Ecto neural progenitor cell (in vitro differentiated cells): ENCODE data around the gene PRR19.

ENCODE experiments used
- DNase-seq: peaks from one replicate; pipeline ENCODE4 v3.0.0-alpha.2; 2018; ENCODE audit warnings: low spot score

PRR19 gene

DNA sequence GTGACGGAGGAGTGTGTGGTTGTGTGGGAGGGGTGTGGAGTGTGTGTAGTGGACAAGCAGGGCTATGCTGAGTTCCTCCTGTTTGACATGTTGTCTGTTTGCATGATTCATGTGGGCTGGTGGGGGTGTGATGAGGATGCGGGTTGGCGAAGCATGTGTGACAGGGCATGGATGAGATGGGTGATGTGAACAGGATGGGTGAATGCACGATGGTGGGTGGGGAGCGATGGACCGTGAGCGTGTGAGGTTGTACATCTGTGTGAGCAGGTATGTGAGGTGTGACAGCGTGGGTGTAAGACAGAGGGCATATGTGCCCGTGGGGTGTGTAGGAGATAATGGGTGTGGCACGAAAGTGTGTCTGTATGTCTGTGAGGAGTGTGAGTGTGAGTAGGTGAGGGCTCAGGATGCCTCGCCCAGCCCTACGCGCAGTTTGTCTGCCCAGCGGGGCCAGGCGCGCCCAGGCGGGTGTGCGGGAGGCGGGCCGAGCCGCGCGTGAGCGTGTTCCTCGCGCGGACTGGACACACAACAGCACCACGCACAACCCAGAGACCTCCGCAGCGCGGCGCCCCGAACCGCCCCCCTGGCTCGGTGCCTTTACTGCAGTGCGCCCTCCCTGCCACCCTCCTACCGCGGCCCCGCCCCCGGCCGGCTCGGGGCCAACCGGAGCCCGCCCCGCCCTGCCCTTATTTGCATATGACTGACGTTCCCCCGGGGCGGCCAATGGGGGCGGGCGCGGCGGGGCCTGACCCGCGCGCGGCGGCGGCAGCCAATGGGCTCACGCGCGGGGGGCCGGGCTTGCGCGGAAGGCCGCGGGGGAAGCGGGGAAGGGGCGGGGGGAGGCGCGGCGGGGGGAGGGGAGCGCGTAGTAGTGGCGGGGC lies 18.5 kb upstream of the PRR19 start:
- peak; percentile 97 for DNase-seq

DNA sequence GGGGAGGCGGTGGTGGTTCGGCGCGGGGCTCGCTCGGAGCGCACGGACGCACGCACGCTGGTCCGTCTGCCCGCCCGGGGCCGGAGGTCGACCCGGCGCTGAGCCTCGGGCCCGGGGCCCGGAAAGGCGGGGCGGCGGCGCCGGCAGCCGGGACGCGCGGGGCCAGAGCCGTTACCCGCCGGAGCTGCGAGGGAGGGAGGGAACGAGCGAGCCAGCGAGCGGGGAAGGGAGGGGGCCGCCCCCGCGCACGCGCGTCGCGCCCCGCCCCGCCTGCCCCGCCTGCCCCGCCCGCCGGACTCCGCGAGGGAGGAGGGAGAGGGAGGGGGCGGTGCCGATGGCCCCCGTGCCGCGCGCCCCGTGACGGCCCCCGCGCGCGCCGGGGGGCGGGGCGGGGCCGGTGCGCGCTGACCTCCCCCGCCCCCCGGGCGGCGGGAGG lies 17.8 kb upstream of the PRR19 start:
- DNase-seq: no peak

DNA sequence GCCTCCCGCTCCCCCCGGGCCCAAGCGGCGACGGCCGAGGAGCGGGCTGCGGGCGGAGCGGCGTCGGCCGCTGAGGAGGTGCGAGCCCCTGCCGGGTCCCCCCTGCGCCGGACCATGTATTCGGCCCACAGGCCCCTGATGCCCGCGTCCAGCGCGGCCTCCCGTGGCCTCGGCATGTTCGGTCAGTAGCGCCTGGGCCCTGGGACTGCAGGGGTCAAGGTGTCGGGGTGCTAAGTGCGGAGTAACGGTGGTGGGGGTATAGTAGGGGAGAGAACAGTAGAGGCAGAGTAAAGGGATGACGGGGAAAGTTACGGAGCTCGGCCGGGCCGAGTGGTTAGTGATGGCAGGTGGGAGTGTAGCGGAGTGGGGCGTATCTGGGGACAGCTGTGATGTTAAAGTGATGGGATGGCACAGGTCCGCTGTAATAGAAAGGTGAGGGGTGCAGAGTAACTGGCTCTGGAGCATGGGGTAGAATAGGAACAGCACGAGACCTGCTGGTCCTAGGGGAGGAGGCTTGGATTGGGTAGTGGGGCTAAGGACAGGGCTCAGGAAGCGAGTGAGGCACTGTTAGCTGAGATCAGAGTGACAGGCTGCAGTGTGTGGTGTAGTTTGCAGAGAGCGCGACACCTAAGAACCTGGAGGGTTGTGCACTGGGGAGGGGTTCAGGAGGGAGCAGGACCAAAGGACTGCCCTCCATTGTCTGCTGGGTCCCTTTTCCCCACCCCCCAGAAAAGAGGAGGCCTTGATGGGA lies 17.2 kb upstream of the PRR19 start:
- DNase-seq: peak; percentile 69

DNA sequence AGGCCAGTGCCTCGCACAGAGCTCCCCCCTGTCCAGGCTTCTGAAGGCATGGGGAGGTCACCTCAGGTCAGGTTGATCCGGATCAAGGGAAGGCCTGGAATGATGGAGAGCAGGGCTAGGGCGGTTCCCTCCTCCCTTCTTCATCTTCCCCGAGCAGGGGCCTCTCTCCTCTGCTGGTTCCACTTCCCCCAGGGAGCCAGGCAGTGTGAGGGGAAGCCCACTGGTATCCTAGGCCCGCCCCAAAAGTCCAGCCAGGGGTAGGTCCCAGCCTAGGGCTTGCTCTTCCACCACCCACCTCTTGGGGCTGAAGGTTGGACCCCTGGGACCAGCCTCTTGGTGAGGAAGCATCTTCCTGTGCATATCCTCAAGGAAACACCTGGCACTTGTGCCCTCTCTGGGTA lies 16.4 kb upstream of the PRR19 start:
- DNase-seq: no peak

DNA sequence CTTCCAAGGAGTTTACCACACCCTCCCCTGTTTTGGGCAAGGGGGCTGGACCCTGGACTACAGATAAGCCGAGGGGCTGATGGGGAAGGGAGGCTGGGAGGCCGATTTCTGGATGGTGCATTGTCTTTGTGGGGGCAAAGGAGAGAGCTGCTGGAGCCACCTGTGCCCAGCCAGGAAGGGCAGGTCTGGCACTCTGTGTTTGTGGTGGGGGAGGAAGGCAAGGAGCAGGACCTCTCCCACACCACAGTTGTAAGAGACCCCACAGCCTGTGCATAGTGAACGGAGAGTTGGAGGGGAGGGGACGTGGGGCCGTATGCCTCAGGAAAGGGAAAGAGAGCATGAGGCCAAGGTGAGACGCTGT lies 16.0 kb upstream of the PRR19 start:
- DNase-seq: no peak

DNA sequence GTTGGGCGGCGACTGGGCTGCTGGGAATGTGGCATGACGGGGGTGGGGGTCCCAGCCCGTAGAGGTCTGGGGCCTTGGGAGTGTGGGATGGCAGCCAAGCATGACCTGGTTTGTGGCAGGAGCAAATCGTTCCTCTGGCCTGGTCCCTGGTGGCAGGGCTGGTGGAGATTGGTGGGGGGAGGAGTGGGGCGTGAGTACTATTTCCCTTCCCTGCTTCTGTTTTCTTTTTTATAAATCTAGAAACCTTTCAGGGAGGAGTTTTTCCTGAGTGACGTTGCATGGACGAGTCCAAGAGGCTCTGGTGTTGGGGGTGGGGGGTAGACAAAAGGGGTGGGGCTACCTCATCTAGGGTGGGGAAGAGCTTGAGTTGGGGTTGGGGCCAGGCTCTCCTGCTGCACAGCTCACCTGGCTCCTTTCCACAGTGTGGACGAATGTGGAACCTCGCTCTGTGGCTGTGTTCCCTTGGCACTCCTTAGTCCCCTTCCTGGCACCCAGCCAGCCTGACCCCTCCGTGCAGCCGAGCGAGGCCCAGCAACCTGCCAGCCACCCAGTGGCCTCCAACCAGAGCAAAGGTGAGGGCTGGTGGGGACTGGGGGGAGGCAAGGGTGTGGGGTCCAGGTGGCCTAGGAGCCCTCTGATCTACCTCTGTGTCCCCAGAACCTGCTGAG lies 15.4 kb upstream of the PRR19 start:
- no peak for DNase-seq

DNA sequence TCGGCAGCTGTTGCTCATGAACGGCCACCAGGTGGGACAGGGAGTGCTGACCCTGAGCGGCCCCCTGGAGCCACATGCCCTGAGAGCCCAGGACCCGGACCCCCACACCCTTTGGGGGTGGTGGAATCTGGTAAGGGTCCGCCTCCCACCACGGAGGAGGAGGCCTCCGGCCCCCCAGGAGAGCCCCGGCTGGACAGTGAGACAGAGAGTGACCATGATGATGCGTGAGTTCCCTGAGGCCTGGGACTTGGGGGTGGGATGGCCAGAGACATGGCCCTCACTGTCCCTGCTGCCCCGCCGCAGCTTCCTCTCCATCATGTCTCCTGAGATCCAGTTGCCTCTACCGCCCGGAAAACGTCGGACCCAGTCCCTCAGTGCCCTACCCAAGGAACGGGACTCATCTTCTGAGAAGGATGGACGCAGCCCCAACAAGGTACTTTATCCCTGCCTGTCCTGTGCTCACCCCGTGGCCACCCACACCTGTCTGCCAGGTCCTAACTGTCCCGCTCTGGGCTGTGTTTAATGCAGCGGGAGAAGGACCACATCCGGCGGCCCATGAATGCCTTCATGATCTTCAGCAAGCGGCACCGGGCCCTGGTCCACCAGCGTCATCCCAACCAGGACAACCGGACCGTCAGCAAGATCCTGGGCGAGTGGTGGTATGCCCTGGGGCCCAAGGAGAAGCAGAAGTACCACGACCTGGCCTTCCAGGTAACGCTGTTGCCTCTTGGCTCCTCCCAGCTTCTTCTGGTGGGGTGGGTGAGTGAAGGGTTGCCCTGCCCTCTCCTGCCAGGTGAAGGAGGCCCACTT lies 14.7 kb upstream of the PRR19 start:
- no peak for DNase-seq

DNA sequence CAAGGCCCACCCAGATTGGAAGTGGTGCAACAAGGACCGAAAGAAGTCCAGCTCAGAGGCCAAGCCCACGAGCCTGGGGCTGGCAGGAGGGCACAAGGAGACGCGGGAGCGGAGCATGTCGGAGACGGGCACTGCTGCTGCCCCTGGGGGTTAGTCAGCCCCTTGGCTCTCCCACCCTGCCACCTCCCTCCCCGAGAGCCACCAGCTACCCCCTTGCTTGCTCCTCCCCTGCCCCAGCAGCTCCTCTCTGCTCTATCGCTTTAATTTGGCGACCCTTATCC lies 14.2 kb upstream of the PRR19 start:
- DNase-seq: no peak

DNA sequence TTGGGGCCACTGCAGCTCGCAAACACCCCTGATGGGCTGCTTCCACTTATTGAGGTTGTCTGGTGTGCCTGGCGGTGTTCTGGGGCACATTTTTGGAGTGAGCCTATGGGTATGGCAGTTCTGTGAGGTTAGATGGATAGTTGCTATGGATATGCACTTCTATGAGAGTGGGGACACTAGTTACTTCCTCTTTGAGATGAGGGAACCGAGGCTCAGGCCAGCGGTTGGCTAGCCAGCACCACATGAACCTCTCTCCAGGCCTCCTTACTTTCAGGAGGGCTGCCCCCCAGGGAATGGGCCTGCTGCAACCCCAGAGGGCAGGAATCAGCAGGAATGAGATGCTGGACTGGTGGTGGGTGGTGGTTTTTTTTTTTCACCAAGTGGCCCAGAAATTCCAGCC lies 13.5 kb upstream of the PRR19 start:
- DNase-seq: no peak

DNA sequence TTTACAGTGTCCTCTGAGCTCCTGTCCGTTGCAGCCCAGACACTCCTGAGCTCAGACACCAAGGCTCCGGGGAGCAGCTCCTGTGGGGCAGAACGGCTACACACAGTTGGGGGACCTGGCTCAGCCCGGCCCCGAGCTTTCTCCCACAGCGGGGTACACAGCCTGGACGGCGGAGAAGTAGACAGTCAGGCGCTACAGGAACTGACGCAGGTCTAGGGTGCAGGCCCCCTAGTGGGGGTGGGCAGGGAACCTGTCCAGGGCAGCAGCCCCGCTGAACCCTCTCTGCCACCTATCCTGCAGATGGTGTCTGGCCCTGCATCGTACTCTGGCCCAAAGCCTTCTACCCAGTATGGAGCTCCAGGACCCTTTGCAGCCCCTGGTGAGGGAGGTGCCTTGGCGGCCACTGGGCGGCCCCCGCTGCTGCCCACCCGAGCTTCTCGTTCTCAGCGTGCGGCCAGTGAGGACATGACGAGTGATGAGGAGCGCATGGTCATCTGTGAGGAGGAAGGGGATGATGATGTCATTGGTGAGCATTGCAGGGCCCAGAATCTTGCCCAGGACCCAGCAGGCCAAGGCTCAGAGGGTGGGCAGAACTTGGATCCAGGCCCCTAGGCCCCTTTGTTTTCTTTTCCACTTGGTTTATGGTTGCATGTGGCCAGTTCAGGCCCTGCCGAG lies 12.9 kb upstream of the PRR19 start:
- DNase-seq: no peak

DNA sequence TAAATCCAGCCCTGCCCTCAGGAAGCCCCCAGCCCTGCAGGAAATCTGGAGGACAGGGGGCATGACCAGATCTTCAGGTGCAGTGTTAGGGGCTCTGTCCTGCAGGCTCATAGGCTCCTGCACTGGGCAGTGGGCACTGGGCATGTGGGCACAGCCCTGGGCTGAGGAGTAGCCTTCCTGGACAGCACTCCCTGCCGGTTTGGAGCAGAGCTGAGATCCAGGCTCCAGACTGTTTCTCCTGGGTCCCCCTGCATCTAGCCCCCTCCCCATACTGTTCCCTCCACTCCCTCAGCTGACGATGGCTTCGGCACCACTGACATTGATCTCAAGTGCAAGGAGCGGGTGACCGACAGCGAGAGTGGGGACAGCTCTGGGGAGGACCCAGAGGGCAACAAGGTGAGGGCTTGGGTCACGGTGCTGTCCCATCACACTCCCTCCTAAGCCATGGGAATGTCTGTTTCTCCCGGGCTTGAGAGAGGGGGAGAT lies 12.3 kb upstream of the PRR19 start:
- DNase-seq: no peak

DNA sequence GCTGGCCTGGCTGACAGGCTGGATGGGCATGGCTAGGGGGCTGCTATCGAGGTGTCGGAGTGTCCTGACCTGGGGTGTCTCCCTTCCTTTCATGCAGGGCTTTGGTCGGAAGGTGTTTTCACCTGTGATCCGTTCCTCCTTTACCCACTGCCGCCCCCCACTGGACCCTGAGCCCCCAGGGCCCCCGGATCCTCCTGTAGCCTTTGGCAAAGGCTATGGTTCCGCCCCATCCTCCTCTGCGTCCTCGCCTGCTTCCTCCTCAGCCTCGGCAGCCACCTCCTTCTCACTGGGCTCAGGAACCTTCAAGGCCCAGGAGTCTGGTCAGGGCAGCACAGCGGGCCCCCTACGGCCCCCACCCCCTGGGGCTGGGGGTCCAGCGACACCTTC lies 11.8 kb upstream of the PRR19 start:
- DNase-seq: no peak

DNA sequence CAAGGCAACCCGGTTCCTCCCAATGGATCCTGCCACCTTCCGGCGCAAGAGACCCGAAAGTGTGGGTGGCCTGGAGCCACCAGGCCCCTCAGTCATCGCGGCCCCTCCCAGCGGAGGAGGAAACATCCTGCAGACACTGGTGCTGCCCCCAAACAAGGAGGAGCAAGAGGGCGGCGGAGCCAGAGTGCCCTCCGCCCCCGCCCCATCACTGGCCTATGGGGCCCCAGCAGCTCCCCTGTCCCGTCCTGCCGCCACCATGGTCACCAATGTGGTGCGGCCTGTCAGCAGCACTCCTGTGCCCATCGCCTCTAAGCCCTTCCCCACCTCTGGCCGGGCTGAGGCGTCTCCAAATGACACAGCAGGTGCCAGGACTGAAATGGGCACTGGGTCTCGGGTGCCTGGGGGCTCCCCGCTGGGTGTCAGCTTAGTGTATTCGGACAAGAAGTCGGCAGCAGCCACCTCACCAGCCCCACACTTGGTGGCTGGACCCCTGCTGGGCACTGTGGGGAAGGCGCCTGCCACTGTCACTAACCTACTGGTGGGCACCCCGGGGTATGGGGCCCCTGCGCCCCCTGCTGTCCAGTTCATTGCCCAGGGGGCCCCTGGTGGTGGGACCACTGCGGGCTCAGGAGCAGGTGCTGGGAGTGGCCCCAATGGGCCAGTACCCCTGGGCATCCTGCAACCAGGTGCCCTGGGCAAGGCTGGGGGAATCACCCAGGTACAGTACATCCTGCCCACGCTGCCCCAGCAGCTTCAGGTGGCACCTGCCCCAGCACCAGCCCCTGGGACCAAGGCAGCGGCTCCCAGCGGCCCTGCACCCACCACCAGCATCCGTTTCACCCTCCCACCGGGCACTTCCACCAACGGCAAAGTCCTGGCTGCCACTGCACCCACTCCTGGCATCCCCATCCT lies 11.2 kb upstream of the PRR19 start:
- no peak for DNase-seq

DNA sequence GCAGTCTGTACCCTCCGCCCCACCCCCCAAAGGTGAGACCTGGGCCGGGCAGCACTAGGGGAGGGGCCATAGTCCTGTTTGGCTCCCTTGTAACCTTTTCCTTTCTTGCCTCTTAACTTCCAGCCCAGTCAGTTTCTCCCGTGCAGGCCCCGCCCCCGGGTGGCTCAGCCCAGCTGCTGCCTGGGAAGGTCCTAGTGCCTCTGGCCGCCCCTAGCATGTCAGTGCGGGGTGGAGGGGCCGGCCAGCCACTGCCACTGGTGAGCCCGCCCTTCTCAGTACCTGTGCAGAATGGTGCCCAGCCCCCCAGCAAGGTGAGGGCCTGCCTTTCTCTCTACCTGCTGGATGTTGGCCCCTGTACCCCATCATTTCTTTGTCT lies 10.5 kb upstream of the PRR19 start:
- no peak for DNase-seq

DNA sequence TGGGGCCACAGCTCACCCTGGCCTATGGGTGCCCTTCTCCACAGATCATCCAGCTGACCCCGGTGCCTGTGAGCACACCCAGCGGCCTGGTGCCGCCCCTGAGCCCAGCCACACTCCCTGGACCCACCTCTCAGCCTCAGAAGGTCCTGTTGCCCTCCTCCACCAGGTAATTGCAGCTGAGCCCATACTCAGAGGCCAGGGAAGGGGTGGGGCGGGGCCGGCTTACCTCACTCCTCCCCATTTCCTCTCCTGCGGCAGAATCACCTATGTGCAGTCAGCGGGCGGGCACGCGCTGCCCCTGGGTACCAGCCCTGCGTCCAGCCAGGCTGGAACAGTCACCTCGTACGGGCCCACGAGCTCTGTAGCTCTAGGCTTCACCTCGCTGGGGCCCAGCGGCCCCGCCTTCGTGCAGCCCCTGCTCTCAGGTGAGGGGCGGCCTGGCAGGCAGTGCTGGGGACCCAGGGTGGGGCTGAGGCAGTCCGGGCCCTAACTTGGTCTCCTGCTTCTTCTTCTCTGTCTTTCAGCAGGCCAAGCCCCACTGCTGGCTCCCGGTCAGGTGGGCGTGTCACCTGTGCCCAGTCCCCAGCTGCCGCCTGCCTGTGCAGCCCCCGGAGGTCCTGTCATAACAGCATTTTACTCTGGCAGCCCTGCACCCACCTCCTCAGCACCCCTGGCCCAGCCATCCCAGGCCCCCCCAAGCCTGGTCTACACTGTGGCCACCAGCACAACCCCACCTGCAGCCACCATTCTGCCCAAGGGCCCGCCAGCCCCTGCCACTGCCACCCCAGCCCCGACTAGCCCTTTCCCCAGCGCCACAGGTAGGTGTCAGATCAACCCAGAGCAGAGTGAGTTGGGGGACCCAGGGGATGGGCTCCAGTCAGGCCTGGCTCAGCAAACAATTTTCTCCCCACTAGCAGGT lies 9.6 kb upstream of the PRR19 start:
- no peak for DNase-seq

DNA sequence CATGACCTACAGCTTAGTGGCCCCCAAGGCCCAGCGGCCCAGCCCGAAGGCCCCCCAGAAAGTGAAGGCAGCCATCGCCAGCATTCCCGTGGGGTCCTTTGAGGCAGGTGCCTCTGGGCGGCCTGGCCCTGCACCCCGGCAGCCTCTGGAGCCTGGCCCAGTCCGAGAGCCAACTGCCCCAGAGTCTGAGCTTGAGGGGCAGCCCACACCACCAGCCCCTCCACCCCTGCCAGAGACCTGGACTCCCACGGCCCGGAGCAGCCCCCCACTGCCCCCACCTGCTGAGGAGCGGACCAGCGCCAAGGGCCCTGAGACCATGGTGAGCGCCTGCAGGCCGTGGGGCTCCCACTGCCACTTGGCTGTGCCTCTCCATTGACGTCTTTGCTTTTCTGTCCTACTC lies 9.0 kb upstream of the PRR19 start:
- no peak for DNase-seq

DNA sequence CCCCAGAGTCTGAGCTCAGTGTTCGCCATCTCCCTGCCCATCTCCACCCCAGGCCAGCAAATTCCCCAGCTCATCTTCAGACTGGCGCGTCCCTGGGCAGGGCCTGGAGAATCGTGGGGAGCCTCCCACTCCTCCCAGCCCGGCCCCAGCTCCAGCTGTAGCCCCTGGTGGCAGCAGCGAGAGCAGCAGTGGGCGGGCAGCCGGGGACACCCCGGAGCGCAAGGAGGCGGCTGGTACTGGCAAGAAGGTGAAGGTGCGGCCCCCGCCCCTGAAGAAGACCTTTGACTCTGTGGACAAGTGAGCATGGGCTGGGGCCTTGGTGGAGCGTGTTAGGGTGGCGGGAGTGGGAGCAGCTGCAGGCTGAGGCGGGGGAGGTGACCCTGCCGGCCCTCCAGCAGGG lies 8.4 kb upstream of the PRR19 start:
- no peak for DNase-seq

DNA sequence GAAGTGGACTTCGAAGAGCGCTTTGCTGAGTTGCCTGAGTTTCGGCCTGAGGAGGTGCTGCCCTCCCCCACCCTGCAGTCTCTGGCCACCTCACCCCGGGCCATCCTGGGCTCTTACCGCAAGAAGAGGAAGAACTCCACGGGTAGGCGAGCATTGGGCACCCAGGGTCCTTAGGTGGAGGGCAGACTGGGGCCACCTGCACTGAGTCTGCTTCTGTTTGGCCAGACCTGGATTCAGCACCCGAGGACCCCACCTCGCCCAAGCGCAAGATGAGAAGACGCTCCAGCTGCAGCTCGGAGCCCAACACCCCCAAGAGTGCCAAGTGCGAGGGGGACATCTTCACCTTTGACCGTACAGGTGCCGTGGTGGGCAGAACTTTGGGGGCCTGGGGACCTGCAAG lies 8.0 kb upstream of the PRR19 start:
- DNase-seq: no peak

DNA sequence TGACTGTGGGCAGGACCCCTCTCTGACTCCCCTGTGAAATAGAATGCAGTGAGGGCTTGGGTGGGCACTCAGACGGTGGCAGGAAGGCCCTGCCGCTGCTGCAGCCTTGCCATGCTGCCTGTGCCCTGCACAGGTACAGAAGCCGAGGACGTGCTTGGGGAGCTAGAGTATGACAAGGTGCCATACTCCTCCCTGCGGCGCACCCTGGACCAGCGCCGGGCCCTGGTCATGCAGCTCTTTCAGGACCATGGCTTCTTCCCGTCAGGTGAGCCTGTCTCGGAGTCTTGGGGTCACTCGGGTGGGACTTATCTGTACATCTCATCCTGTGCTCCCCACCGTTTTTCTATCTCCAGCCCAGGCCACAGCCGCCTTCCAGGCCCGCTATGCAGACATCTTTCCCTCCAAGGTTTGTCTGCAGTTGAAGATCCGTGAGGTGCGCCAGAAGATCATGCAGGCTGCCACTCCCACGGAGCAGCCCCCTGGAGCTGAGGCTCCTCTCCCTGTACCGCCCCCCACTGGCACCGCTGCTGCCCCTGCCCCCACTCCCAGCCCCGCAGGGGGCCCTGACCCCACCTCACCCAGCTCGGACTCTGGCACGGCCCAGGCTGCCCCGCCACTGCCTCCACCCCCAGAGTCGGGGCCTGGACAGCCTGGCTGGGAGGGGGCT lies 7.3 kb upstream of the PRR19 start:
- no peak for DNase-seq
